CD4-positive, alpha-beta T cell (primary cell): ENCODE data around the gene MPP7. TPM values are rescaled to one million over a fixed set of nuclear protein-coding genes. Genes with fewer than 3 reads are reported as not detected.

Experiments used
- ATAC-seq: fragments of 200-7000 bp; cut with Tn5 transposase; one replicate; pipeline ENCODE4 v1.10.0; 2022; ENCODE audit warnings: mild to moderate bottlenecking; ENCODE audit not compliant: poor library complexity
- CTCF ChIA-PET: fragments of 350-600 bp; sonication (Branson Sonifier 250); formaldehyde crosslinking; loops from one replicate; lab custom pipeline; 2021; ENCODE audit warnings: antibody characterized with exemption, inconsistent platforms; lab: Charles Lee
- POLR2A ChIA-PET: fragments of 350-600 bp; sonication (Branson Sonifier 250); formaldehyde crosslinking; loops from one replicate; lab custom pipeline; 2021; ENCODE audit warnings: antibody characterized with exemption, inconsistent platforms; lab: Charles Lee
- DNase-seq, 14 experiments: peaks; one replicate each; pipeline ENCODE4 v3.0.0-alpha.2; 2013 to 2020; ENCODE audit warnings: mixed read lengths in 2 of 14
- H3K27ac ChIP-seq, 2 donors: one replicate each; pipeline versions ENCODE4 v1.5.1 to v1.7.0; 2013; ENCODE audit warnings: low read length in 2 of 2, low read depth in 1 of 2, mild to moderate bottlenecking in 1 of 2
- H3K27me3 ChIP-seq, 2 experiments: 1 replicate in 1 of 2; 2 replicates in 1 of 2; pipeline versions ENCODE4 v1.6.1 to v1.7.0; 2013; ENCODE audit warnings: low read length in 2 of 2, control low read depth in 1 of 2, mild to moderate bottlenecking in 1 of 2, moderate library complexity in 1 of 2; ENCODE audit not compliant: insufficient read depth in 2 of 2, control insufficient read depth in 1 of 2
- H3K36me3 ChIP-seq: one replicate; pipeline ENCODE4 v1.6.1; 2013; ENCODE audit warnings: low read length, control low read depth; ENCODE audit not compliant: insufficient read depth
- H3K4me1 ChIP-seq: one replicate; pipeline ENCODE4 v1.6.1; 2013; ENCODE audit warnings: low read length, control low read depth; ENCODE audit not compliant: insufficient read depth
- H3K4me3 ChIP-seq: one replicate; pipeline ENCODE4 v1.5.1; 2013; ENCODE audit warnings: mild to moderate bottlenecking, low read length, moderate library complexity
- H3K9me3 ChIP-seq, 2 experiments: 1 replicate in 1 of 2; 2 replicates in 1 of 2; pipeline versions ENCODE4 v1.6.1 to v1.7.0; 2013; ENCODE audit warnings: low read length in 2 of 2, mild to moderate bottlenecking in 2 of 2, control low read depth in 1 of 2, moderate library complexity in 1 of 2; ENCODE audit not compliant: control insufficient read depth in 1 of 2, insufficient read depth in 1 of 2
- H3K27ac Mint-ChIP-seq: one replicate; pipeline ENCODE4 v1.8.0; 2020; ENCODE audit warnings: mixed read lengths
- H3K27me3 Mint-ChIP-seq: one replicate; pipeline ENCODE4 v1.8.0; 2021; ENCODE audit warnings: mixed read lengths
- H3K36me3 Mint-ChIP-seq: one replicate; pipeline ENCODE4 v1.8.0; 2021; ENCODE audit warnings: low read depth, mixed read lengths
- H3K4me1 Mint-ChIP-seq: one replicate; pipeline ENCODE4 v1.8.0; 2021; ENCODE audit warnings: low read depth, mixed read lengths
- H3K4me3 Mint-ChIP-seq: one replicate; pipeline ENCODE4 v1.8.0; 2020; ENCODE audit warnings: mild to moderate bottlenecking, mixed read lengths
- H3K9me3 Mint-ChIP-seq: one replicate; pipeline ENCODE4 v1.8.0; 2020; ENCODE audit warnings: mixed read lengths
- CTCF ChIP-seq: fragments of 200-600 bp; IDR thresholded peaks from one replicate; pipeline ENCODE4 v1.8.0; 2022; ENCODE audit warnings: antibody characterized with exemption, mild to moderate bottlenecking
- intact Hi-C, 2 experiments: fragments of 100-400 bp; cut with DNase I in 1 of 2; cut with micrococcal nuclease in 1 of 2; formaldehyde crosslinking; loops; one replicate each; pipeline versions ENCODE4 v1.15.1 to v1.9.0; 2023 to 2025; cut with DNase I, micrococcal nuclease
- microRNA-seq: library from miRNA; unstranded; fragments of <30 nt; microRNA quantifications from one replicate; pipeline ENCODE4 v1.2.0, GENCODE V29; 2021; ENCODE audit warnings: borderline microRNAs expressed, borderline replicate concordance
- total RNA-seq, 174 experiments: library from RNA in 2 of 174; stranded (reverse) in 2 of 174; gene quantifications; one replicate each; pipeline ENCODE4 v1.2.3 and lab custom pipeline; 2021 to 2026

The MPP7 gene
- total RNA-seq, 2 experiments from 2014 or later: 30.4 to 32.5 TPM

DNA sequence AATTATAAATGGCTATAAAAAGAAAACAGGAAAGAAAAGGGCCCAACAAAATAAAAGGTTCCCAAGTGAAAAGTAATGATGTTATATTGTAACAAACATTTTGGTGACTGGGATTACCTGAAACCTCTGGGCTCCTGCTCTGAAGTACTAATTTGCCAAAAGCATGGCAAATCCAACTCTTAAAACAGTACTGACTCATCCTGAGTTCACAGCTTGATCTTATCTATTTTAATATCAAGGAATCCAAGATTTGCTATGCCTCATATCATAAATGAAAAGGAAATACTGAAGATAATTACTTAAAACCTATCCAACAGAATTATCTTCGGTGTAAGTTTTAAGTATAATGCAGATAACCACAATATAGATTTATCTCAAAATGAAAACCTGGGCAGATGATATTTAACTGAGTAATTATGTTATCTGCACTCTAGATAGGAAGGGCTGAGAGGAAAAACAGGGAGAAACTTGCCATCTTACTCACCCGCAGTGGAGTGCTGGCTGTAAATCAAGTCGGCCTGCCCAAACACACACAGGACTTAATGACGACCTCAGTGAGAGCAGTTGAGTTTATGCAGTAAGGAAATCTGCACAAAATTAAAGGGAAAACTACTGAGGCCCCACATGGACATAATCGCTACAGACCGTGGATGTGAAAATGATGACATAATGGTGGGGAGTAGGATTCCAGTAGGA lies 48.4 kb downstream of the MPP7 start:
- H3K27ac Mint-ChIP-seq: no peak overlapping the region
- Histone ChIP-seq H3K27ac (no peak overlapping the region), H3K9me3 (no peaks in the 10 kb centered on the region), H3K27me3 (no peaks in the 10 kb centered on the region), H3K4me3 (no peak overlapping the region), H3K36me3 (no peaks in the 10 kb centered on the region), H3K4me1 (no peaks in the 10 kb centered on the region)
- H3K36me3 Mint-ChIP-seq: no peaks in the 10 kb centered on the region
- DNase-seq: no peak
- H3K27me3 Mint-ChIP-seq: no peaks in the 10 kb centered on the region
- ChIA-PET POLR2A (interaction anchor here (1.3 to 1.5 kb wide), 2 partner anchors 79 to 126 kb away, joined by 4 to 6 read pairs; no protein-coding TSS in a partner anchor), CTCF (interaction anchor here (0.7 to 1.2 kb wide), 3 partner anchors 9 to 66 kb away, joined by 3 read pairs; no protein-coding TSS in a partner anchor)
- H3K9me3 Mint-ChIP-seq: no peaks in the 10 kb centered on the region
- ATAC-seq: no peak
- no peak for TF ChIP-seq CTCF
- intact Hi-C loops: loop anchor here (5.0 kb wide), 2 partner anchors 48 to 78 kb away; partner anchors contain the start of gene MPP7 (in 1 of the 2)
- H3K4me1 Mint-ChIP-seq: peaks cover 56% of the 10 kb centered on the region
- H3K4me3 Mint-ChIP-seq: no peak overlapping the region

GRCh38 chr10:28253169-28253785 lies 49.6 kb downstream of the MPP7 start:
- CTCF ChIA-PET: interaction anchor here (0.6 to 1.0 kb wide), 3 partner anchors 22 to 74 kb away, joined by 3 read pairs; no protein-coding TSS in a partner anchor
- Histone ChIP-seq H3K27me3 (no peaks in the 10 kb centered on the region), H3K4me1 (no peaks in the 10 kb centered on the region), H3K36me3 (no peaks in the 10 kb centered on the region), H3K4me3 (no peak overlapping the region), H3K27ac (no peak overlapping the region), H3K9me3 (no peaks in the 10 kb centered on the region)
- ATAC-seq: no peak
- DNase-seq: no peak
- H3K4me3 Mint-ChIP-seq: no peak overlapping the region
- intact Hi-C loops: loop anchor here (5.0 kb wide), 2 partner anchors 49 to 79 kb away; partner anchors contain the start of gene MPP7 (in 1 of the 2)
- H3K27me3 Mint-ChIP-seq: no peaks in the 10 kb centered on the region
- H3K27ac Mint-ChIP-seq: no peak overlapping the region
- no peak for TF ChIP-seq CTCF
- no peaks in the 10 kb centered on the region for H3K36me3 Mint-ChIP-seq
- POLR2A ChIA-PET: interaction anchor here (1.3 to 1.7 kb wide), 3 partner anchors 80 to 127 kb away, joined by 4 to 6 read pairs (median 5); no protein-coding TSS in a partner anchor
- peaks cover 60% of the 10 kb centered on the region for H3K4me1 Mint-ChIP-seq
- no peaks in the 10 kb centered on the region for H3K9me3 Mint-ChIP-seq

Small RNA genes lying within 50 kb of the gene (microRNA-seq; reads per million reads assigned to microRNA genes)
- gene MIR8086: not detected

Other genes with a start within 250 kb of the MPP7 start
- 100 to 1,000 TPM; 169 to 177 TPM for gene WAC, start 230.1 kb upstream of the MPP7 start, total RNA-seq